Peyer's patch (tissue), 4 donors: Measurements from ENCODE around the gene ARIH2.

Experiments used
- POLR2A ChIP-seq, 2 donors: fragments of 450-650 bp; IDR thresholded peaks; one replicate each; pipeline ENCODE4 v1.5.1; 2017; ENCODE audit warnings: antibody characterized with exemption in 2 of 2, mild to moderate bottlenecking in 2 of 2, moderate library complexity in 2 of 2
- TF ChIP-seq, protein P1 (sequence below), 6 experiments: fragments of 450-650 bp in 4 of 6; fragments of 200-600 bp in 2 of 6; sonication (generic) in 1 of 6; IDR thresholded peaks; one replicate each; pipeline ENCODE4 v1.5.1; 2017 to 2019; ENCODE audit warnings: antibody characterized with exemption in 6 of 6, mild to moderate bottlenecking in 3 of 6, moderate library complexity in 1 of 6

DNA sequence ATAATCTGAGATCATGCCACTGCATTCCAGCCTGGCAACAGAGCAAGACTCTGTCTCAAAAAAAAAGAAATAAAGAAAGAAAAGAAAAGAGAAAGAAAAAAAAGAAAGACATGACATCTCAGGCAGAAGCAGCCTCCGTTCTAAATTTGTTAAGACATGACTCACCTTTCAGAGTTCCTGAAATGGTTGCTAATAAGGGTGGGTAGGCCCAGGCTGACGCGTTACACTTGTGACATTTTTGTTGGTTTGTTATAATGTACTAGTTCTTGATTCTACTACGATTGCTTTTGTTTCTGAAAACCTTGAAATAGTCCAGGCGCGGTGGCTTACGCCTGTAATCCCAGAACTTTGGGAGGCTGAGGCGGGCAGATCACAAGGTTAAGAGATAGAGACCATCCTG lies 41.0 kb upstream of the ARIH2 start:
- TF ChIP-seq, protein P1, sequence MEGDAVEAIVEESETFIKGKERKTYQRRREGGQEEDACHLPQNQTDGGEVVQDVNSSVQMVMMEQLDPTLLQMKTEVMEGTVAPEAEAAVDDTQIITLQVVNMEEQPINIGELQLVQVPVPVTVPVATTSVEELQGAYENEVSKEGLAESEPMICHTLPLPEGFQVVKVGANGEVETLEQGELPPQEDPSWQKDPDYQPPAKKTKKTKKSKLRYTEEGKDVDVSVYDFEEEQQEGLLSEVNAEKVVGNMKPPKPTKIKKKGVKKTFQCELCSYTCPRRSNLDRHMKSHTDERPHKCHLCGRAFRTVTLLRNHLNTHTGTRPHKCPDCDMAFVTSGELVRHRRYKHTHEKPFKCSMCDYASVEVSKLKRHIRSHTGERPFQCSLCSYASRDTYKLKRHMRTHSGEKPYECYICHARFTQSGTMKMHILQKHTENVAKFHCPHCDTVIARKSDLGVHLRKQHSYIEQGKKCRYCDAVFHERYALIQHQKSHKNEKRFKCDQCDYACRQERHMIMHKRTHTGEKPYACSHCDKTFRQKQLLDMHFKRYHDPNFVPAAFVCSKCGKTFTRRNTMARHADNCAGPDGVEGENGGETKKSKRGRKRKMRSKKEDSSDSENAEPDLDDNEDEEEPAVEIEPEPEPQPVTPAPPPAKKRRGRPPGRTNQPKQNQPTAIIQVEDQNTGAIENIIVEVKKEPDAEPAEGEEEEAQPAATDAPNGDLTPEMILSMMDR (IDR thresholded peaks at IDR 0.05), result no peak
- TF ChIP-seq POLR2A (IDR thresholded peaks at IDR 0.05), result no peak
